Stomach (tissue), 9 donors: ENCODE measurements around the gene IFFO2. TPM values are rescaled to one million over a fixed set of nuclear protein-coding genes. Genes with fewer than 3 reads are reported as not detected.
A peak's percentile ranks its signal among the peaks of the same experiment; 100 is the strongest.

Source experiments
- DNase-seq, 2 donors: peaks; one replicate each; pipeline versions ENCODE4 v3.0.0 to v3.0.0-alpha.2; 2013 to 2019
- H3K27ac ChIP-seq, 5 donors: fragments of 200-600 bp in 4 of 5; sonication (generic) in 4 of 5; one replicate each; pipeline ENCODE4 v1.5.1; 2013 to 2019; ENCODE audit warnings: mild to moderate bottlenecking in 1 of 5, moderate library complexity in 1 of 5
- H3K27me3 ChIP-seq, 3 donors: fragments of 200-600 bp; sonication (generic); one replicate each; pipeline ENCODE4 v1.5.1; 2017 to 2019; ENCODE audit warnings: mixed run types in 1 of 3
- H3K36me3 ChIP-seq, 4 donors: fragments of 200-600 bp; sonication (generic); 1 replicate in 3 of 4; 2 replicates in 1 of 4; pipeline ENCODE4 v1.5.1; 2016 to 2019
- H3K4me1 ChIP-seq, 4 donors: fragments of 200-600 bp; sonication (generic); one replicate each; pipeline ENCODE4 v1.5.1; 2016 to 2019
- H3K4me3 ChIP-seq, 4 donors: fragments of 200-600 bp; sonication (generic) in 3 of 4; one replicate each; pipeline ENCODE4 v1.5.1; 2016 to 2019; ENCODE audit warnings: mild to moderate bottlenecking in 1 of 4
- H3K9me3 ChIP-seq, 4 donors: fragments of 200-600 bp; sonication (generic); one replicate each; pipeline ENCODE4 v1.5.1; 2016 to 2019
- CTCF ChIP-seq, 7 experiments: fragments of 450-650 bp in 4 of 7; fragments of 200-600 bp in 3 of 7; sonication (generic) in 3 of 7; IDR thresholded peaks; one replicate each; pipeline ENCODE4 v1.5.1; 2016 to 2019; ENCODE audit warnings: antibody characterized with exemption in 7 of 7, control low read depth in 2 of 7, mild to moderate bottlenecking in 1 of 7
- EP300 ChIP-seq: sonication (generic); formaldehyde crosslinking; IDR thresholded peaks from one replicate; pipeline ENCODE4 v1.6.1; 2017; ENCODE audit warnings: antibody characterized with exemption
- POLR2A ChIP-seq, 4 donors: fragments of 450-650 bp; IDR thresholded peaks; one replicate each; pipeline ENCODE4 v1.6.1; 2016; ENCODE audit warnings: antibody characterized with exemption in 4 of 4, control low read depth in 2 of 4, mild to moderate bottlenecking in 1 of 4, moderate library complexity in 1 of 4
- POLR2AphosphoS5 ChIP-seq, 3 donors: sonication (generic); formaldehyde crosslinking; IDR thresholded peaks; one replicate each; pipeline ENCODE4 v1.6.1; 2016; ENCODE audit warnings: antibody characterized with exemption in 3 of 3
- WGBS, 5 donors: extraction: QIAGEN DNeasy Blood & Tissue Kit in 3 of 5; methylation state at CpG; one replicate each; pipeline versions ENCODE4 v1.1.5 to v1.1.7; 2013 to 2018; 5-methylcytosine and 5-hydroxymethylcytosine counted together
- intact Hi-C: fragments of 100-400 bp; cut with DNase I; formaldehyde crosslinking; loops from one replicate; pipeline ENCODE4 v1.15.1; 2023; ENCODE audit warnings: low total_unique reads
- polyA plus RNA-seq, 3 donors: library from polyadenylated mRNA; stranded (reverse); fragments of 200-250 nt; gene quantifications; one replicate each; pipeline ENCODE4 v1.2.3, GENCODE V29; 2013
- total RNA-seq, 5 donors: library from RNA; depleted of rRNA; stranded (reverse); fragments of >200 nt; gene quantifications; one replicate each; pipeline versions ENCODE4 v1.1.0 to v1.2.3, GENCODE V29; 2014 to 2016
- donor health status: healthy with polysubstance abuse.
- donor health status: Bipolar disorder and iron deficiency.
- donor health status: healthy.

The IFFO2 gene
- total and polyA plus RNA-seq, 8 donors = 0.58 to 47.8 (median 4.5) TPM

GRCh38 chr1:18943914-18944572 is 12.4 kb downstream of the IFFO2 start:
- peaks cover 56 to 87% (median 74%) of the 10 kb centered on the region in 4 donors for H3K4me1 ChIP-seq
- H3K27ac ChIP-seq = peak overlapping the region in 1 of 5 donors; percentile 60
- no peaks in the 10 kb centered on the region for H3K27me3 ChIP-seq
- H3K36me3 ChIP-seq = no peaks in the 10 kb centered on the region
- no peaks in the 10 kb centered on the region for H3K9me3 ChIP-seq
- intact Hi-C loops = no loop called here
- DNase-seq = no peak
- WGBS, 5 donors = 86 to 95% (median 93%) methylated on average over 9 of the region's 9 CpGs
- TF ChIP-seq CTCF (IDR thresholded peaks at IDR 0.05) (no peak), POLR2AphosphoS5 (IDR thresholded peaks at IDR 0.05) (no peak), EP300 (no peak), POLR2A (IDR thresholded peaks at IDR 0.05) (no peak)
- H3K4me3 ChIP-seq = no peak overlapping the region

GRCh38 chr1:18943162-18943561 is 13.3 kb downstream of the IFFO2 start:
- Histone ChIP-seq H3K4me1 (peaks cover 54 to 86% (median 72%) of the 10 kb centered on the region in 4 donors), H3K9me3 (no peaks in the 10 kb centered on the region), H3K4me3 (no peak overlapping the region), H3K27ac (no peak overlapping the region), H3K36me3 (no peaks in the 10 kb centered on the region), H3K27me3 (no peaks in the 10 kb centered on the region)
- TF ChIP-seq CTCF (IDR thresholded peaks at IDR 0.05) (no peak), POLR2A (IDR thresholded peaks at IDR 0.05) (no peak), POLR2AphosphoS5 (IDR thresholded peaks at IDR 0.05) (no peak), EP300 (no peak)
- DNase-seq = no peak
- intact Hi-C loops = no loop called here
- WGBS, 5 donors = 91 to 98% (median 94%) methylated on average over 4 of the region's 4 CpGs

GRCh38 chr1:18942340-18942739 is 14.1 kb downstream of the IFFO2 start:
- Histone ChIP-seq H3K27me3 (no peaks in the 10 kb centered on the region), H3K4me1 (peaks cover 50 to 82% (median 65%) of the 10 kb centered on the region in 4 donors), H3K4me3 (no peak overlapping the region), H3K9me3 (no peaks in the 10 kb centered on the region), H3K27ac (no peak overlapping the region), H3K36me3 (no peaks in the 10 kb centered on the region)
- intact Hi-C loops = no loop called here
- TF ChIP-seq EP300 = no peak
- no peak for TF ChIP-seq POLR2AphosphoS5 (IDR thresholded peaks at IDR 0.05)
- TF ChIP-seq CTCF (IDR thresholded peaks at IDR 0.05) = no peak
- TF ChIP-seq POLR2A (IDR thresholded peaks at IDR 0.05) = no peak
- WGBS, 5 donors = 86 to 93% (median 88%) methylated on average over 4 of the region's 4 CpGs
- DNase-seq = no peak

- Histone ChIP-seq H3K9me3 (no peaks in the 10 kb centered on the region), H3K4me3 (no peak overlapping the region), H3K27ac (peak overlapping the region in 1 of 5 donors; percentile 20), H3K27me3 (no peaks in the 10 kb centered on the region), H3K4me1 (peaks cover 45 to 82% (median 62%) of the 10 kb centered on the region in 4 donors), H3K36me3 (no peaks in the 10 kb centered on the region)
- intact Hi-C loops = no loop called here
- WGBS, 5 donors = 61 to 76% (median 64%) methylated on average over 14 to 18 of the region's 18 CpGs
- TF ChIP-seq EP300 (no peak), POLR2AphosphoS5 (IDR thresholded peaks at IDR 0.05) (no peak), CTCF (IDR thresholded peaks at IDR 0.05) (no peak), POLR2A (IDR thresholded peaks at IDR 0.05) (no peak)
- DNase-seq = peak in 1 of 2 donors; percentile 78
These were observed 15.0 kb downstream of the IFFO2 start for GRCh38 chr1:18941221-18942141.
